Measurements from ENCODE around the gene C13orf46. TPM values are rescaled to one million over a fixed set of nuclear protein-coding genes. Genes with fewer than 3 reads are reported as not detected.

C13orf46 gene
- total and polyA plus RNA-seq, 10 of the 15 experiments (the other 5 are each of a cell fraction or from before 2014, with no cell fraction given) = 0.01 to 0.18 (median 0.09) TPM; not detected in 6

DNA sequence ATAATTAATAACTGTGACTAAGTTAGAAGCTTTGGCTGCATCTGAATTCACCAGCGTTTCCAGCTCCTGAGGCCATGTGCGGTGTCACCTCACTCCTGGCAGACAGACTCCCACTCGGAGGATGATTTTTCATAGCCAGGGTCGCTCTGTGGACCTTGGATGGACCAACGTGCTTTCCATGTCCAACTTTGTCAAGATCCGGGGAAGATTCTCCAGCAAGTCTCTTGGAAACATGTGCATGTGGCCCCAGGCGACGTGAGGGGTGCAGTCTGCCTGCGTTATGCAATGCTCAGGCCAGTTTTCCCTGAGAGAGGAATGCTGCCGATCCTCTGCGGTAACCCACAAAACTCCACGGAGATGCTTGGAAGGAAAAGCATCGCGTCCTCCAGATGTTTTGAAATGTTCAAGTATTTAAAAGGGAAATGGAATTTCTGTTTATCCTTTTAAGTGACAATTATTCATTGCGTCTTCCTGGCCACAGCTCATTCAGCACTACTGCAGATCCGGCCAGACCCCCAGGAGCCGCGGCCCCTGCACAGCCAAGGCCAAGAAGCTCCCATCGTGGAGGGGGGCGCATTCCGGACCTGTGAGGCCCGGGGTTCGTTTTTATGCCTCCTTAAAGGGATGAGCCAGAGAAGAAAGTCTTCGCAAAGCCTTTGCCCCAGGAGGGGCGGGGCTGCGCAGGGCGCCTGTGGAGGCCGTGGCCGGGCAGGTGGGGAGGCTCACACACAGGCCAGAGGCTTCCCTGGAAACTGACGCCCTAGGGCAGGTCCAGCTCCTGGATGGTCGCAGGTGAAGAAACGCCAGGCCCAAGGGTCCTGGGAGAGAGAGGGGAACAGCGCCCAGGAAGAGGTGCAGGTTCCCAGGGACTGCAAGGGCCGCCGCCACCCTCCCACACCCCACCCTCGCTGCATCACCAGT, 46.0 kb downstream of the C13orf46 start:
- Histone ChIP-seq H3K4me2 (ENCODE audit: control insufficient read depth, insufficient read depth) (no peak overlapping the region), H3K4me1 (ENCODE audit: control insufficient read depth, insufficient read depth, low read length) (peaks cover 16% of the 10 kb centered on the region), H3K9ac (ENCODE audit: control insufficient read depth, insufficient read depth, low read length) (no peak overlapping the region), H3K27ac (ENCODE audit: control insufficient read depth, insufficient read depth) (no peak overlapping the region), H2AFZ (ENCODE audit: control insufficient read depth, low read depth, low read length) (no peak overlapping the region), H3K27me3 (replicated peaks in 1 of 2; ENCODE audit: control insufficient read depth in 2 of 2, insufficient read depth in 2 of 2, low read length in 1 of 2) (no peaks in the 10 kb centered on the region; a peak in 1 of 4 replicates), H3K79me2 (ENCODE audit: control insufficient read depth, insufficient read depth, low read length) (no peaks in the 10 kb centered on the region), H3K9me3 (replicated peaks; ENCODE audit: control insufficient read depth, insufficient read depth, low read length) (no peaks in the 10 kb centered on the region; the same call in 2 of the 3 replicates), H4K20me1 (ENCODE audit: control insufficient read depth, insufficient read depth) (no peaks in the 10 kb centered on the region), H3K4me3 (no peak overlapping the region), H3K36me3 (ENCODE audit: control insufficient read depth in 2 of 2, insufficient read depth in 2 of 2, low read length in 1 of 2) (no peaks in the 10 kb centered on the region)
- CTCF ChIA-PET = no interaction called here
- DNase-seq (ENCODE audit: low read depth, low spot score) = no peak
- BruUV-seq (replicated peaks) = no TSS peak
- WGBS (ENCODE audit: insufficient coverage, insufficient replicate concordance, low lambda C conversion rate, missing lambda C conversion rate) = 57% methylated on average over 36 of the region's 36 CpGs
- TF ChIP-seq MLLT1 (IDR thresholded peaks at IDR 0.05) (no peak), JUND (IDR thresholded peaks at IDR 0.05; ENCODE audit: low read depth, low read length) (no peak), BHLHE40 (IDR thresholded peaks at IDR 0.05; ENCODE audit: borderline replicate concordance in 1 of 2, low read depth in 2 of 2, low read length in 1 of 2) (no peak), FOXK2 (IDR thresholded peaks at IDR 0.05) (no peak), HDAC2 (IDR thresholded peaks at IDR 0.05) (no peak), HCFC1 (IDR thresholded peaks at IDR 0.05; ENCODE audit: low read length) (no peak), NFIC (IDR thresholded peaks at IDR 0.05; ENCODE audit: low read depth, low read length) (no peak), SIN3A (IDR thresholded peaks at IDR 0.05; ENCODE audit: low read depth, low read length) (no peak), RUNX3 (IDR thresholded peaks at IDR 0.05; ENCODE audit: low read length) (no peak), RBBP5 (conservative IDR thresholded peaks at IDR 0.05) (no peak), CREM (IDR thresholded peaks at IDR 0.05; ENCODE audit: low read depth) (no peak)
- TF ChIP-seq, protein P1, sequence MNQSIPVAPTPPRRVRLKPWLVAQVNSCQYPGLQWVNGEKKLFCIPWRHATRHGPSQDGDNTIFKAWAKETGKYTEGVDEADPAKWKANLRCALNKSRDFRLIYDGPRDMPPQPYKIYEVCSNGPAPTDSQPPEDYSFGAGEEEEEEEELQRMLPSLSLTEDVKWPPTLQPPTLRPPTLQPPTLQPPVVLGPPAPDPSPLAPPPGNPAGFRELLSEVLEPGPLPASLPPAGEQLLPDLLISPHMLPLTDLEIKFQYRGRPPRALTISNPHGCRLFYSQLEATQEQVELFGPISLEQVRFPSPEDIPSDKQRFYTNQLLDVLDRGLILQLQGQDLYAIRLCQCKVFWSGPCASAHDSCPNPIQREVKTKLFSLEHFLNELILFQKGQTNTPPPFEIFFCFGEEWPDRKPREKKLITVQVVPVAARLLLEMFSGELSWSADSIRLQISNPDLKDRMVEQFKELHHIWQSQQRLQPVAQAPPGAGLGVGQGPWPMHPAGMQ (IDR thresholded peaks at IDR 0.05; ENCODE audit: borderline replicate concordance) = no peak
- TF ChIP-seq, protein P2, sequence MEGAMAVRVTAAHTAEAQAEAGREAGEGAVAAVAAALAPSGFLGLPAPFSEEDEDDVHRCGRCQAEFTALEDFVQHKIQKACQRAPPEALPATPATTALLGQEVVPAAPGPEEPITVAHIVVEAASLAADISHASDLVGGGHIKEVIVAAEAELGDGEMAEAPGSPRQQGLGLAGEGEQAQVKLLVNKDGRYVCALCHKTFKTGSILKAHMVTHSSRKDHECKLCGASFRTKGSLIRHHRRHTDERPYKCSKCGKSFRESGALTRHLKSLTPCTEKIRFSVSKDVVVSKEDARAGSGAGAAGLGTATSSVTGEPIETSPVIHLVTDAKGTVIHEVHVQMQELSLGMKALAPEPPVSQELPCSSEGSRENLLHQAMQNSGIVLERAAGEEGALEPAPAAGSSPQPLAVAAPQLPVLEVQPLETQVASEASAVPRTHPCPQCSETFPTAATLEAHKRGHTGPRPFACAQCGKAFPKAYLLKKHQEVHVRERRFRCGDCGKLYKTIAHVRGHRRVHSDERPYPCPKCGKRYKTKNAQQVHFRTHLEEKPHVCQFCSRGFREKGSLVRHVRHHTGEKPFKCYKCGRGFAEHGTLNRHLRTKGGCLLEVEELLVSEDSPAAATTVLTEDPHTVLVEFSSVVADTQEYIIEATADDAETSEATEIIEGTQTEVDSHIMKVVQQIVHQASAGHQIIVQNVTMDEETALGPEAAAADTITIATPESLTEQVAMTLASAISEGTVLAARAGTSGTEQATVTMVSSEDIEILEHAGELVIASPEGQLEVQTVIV (IDR thresholded peaks at IDR 0.05; ENCODE audit: borderline replicate concordance, partially characterized antibody) = no peak
- RAD21 ChIA-PET (ENCODE audit: unreplicated experiment) = no interaction called here
- FAIRE-seq = no peak
- intact Hi-C loops (cut with micrococcal nuclease; ENCODE audit: unreplicated experiment) = no loop called here
- in situ Hi-C loops (cut with MboI) = no loop called here
- SMC1A ChIA-PET (ENCODE audit: uncharacterized antibody, unreplicated experiment) = no interaction called here
- ATAC-seq = no peak
- POLR2A ChIA-PET = no interaction called here
